ENCODE results near the gene CCDC71. TPM values are rescaled to one million over a fixed set of nuclear protein-coding genes. Genes with fewer than 3 reads are reported as not detected.

Gene CCDC71
- total and polyA plus RNA-seq, 2 of the 13 experiments (the other 11 are each of a cell fraction or from before 2014, with no cell fraction given): 9.7 to 14.3 TPM

- ChIA-PET CTCF (ENCODE audit: low intra/inter-chr PET ratio, low total read pairs) (no interaction called here), POLR2A (interaction anchor here (1.0 to 4.3 kb wide), 9 partner anchors 13 to 239 kb away, joined by 3 to 110 read pairs (median 12); partner anchors contain the start of genes GPX1, IMPDH2, LAMB2 and QARS1)
- in situ Hi-C loops (cut with HindIII; ENCODE audit: extremely low pct_ligation_motif_present, low pct_unique_long_range_greater_than_20kb) (no loop called here), intact Hi-C loops (cut with micrococcal nuclease; ENCODE audit: unreplicated experiment) (loop anchor here (2.0 kb wide), 1 partner anchor 15 kb away; the partner anchor contains the start of gene QARS1)
- H3K27ac ChIP-seq (ENCODE audit: extremely low read length, insufficient read depth, low read length): peak overlapping the region; percentile 84
- H3K79me2 ChIP-seq (ENCODE audit: insufficient read depth, low read length): peaks cover 14% of the 10 kb centered on the region
- WGBS (ENCODE audit: low lambda C conversion rate): 3% methylated on average over 6 of the region's 9 CpGs
- H3K9me3 ChIP-seq (ENCODE audit: low read length): no peaks in the 10 kb centered on the region
- peak; percentile 44; the same call in 1 of the 2 replicates for TF ChIP-seq KLF13 (CRISPR knock-in tag; IDR thresholded peaks at IDR 0.05)
- TF ChIP-seq ZBTB46 (CRISPR knock-in tag; IDR thresholded peaks at IDR 0.05; ENCODE audit: borderline replicate concordance): 0 out of 2 replicates have a peak, but pooled peaks have one; percentile 12
- TF ChIP-seq ZNF746 (CRISPR knock-in tag; IDR thresholded peaks at IDR 0.05): 0 out of 2 replicates have a peak, but pooled peaks have one; percentile 15
- TF ChIP-seq ZNF83 (CRISPR knock-in tag; IDR thresholded peaks at IDR 0.05; ENCODE audit: borderline replicate concordance): 0 out of 2 replicates have a peak, but pooled peaks have one; percentile 5
- TF ChIP-seq ZNF512 (CRISPR knock-in tag; IDR thresholded peaks at IDR 0.05): 0 out of 2 replicates have a peak, but pooled peaks have one; percentile 25
- no peak for TF ChIP-seq MATR3 (CRISPR knock-in tag; IDR thresholded peaks at IDR 0.05)
- no peak for TF ChIP-seq DNMT1 (CRISPR knock-in tag; IDR thresholded peaks at IDR 0.05)
- TF ChIP-seq ZNF263 (CRISPR knock-in tag; IDR thresholded peaks at IDR 0.05): 0 out of 2 replicates have a peak, but pooled peaks have one; percentile 11
- peaks cover 37 to 55% of the 10 kb centered on the region in 2 experiments for H3K36me3 ChIP-seq (replicated peaks in 1 of 2; ENCODE audit: control insufficient read depth in 1 of 2, insufficient read depth in 2 of 2, low read length in 2 of 2)
- no peaks in the 10 kb centered on the region; a peak in 1 of 5 replicates for H3K27me3 ChIP-seq (ENCODE audit: control insufficient read depth in 1 of 2, insufficient read depth in 2 of 2, low read length in 2 of 2)
- FAIRE-seq: no peak
- peak overlapping the region; percentile 96 for H3K4me2 ChIP-seq (ENCODE audit: low read depth, low read length)
- no peak for DNase-seq (ENCODE audit: low spot score)
- H3K4me1 ChIP-seq (ENCODE audit: insufficient read depth, low read length): peaks cover 19% of the 10 kb centered on the region
- H4K20me1 ChIP-seq (ENCODE audit: insufficient read depth, low read length): no peaks in the 10 kb centered on the region
- ATAC-seq: peak; percentile 4
- H2AFZ ChIP-seq (ENCODE audit: low read length): no peak overlapping the region
- BruUV-seq (replicated peaks): no TSS peak
- peak overlapping the region; percentile 97 for H3K9ac ChIP-seq (ENCODE audit: insufficient read depth, low read depth, low read length)
- H3K4me3 ChIP-seq (replicated peaks in 1 of 3; ENCODE audit: insufficient read depth in 1 of 3, low read depth in 2 of 3, low read length in 3 of 3): peak overlapping the region; percentile 76 to 100 (median 95)
Observed at GRCh38 chr3:49120096-49120437, 46.1 kb downstream of the CCDC71 start.

All from HepG2 (cell line).